GM12891 (cell line): Measurements from ENCODE around the gene RBKS.

Experiments used
- DNase-seq: peaks from one replicate; pipeline ENCODE4 v3.0.0; 2011; ENCODE audit warnings: low spot score; ENCODE audit not compliant: insufficient read length
- FAIRE-seq: peaks from 2 replicates; lab custom pipeline; 2011; peaks lifted over from hg19 to GRCh38; lab: Jason Lieb, UNC
- PAX5 ChIP-seq: IDR thresholded peaks from 2 replicates; pipeline ENCODE4 v1.6.1; 2011; ENCODE audit warnings: low read length, moderate library complexity, mild to moderate bottlenecking; ENCODE audit not compliant: insufficient read depth, severe bottlenecking
- POLR2A ChIP-seq: IDR thresholded peaks from 2 replicates; pipeline ENCODE4 v1.6.1; 2011; ENCODE audit warnings: low read depth, low read length, control low read depth
- POLR2AphosphoS5 ChIP-seq: IDR thresholded peaks from 2 replicates; pipeline ENCODE4 v1.6.1; 2011; ENCODE audit warnings: low read depth, low read length, control low read depth
- POU2F2 ChIP-seq: IDR thresholded peaks from 2 replicates; pipeline ENCODE4 v1.6.1; 2011; ENCODE audit warnings: low read depth, mild to moderate bottlenecking, control low read depth, low read length, moderate library complexity
- SPI1 ChIP-seq: IDR thresholded peaks from 2 replicates; pipeline ENCODE4 v1.6.1; 2011; ENCODE audit warnings: low read depth, low read length, control low read depth
- TAF1 ChIP-seq: IDR thresholded peaks from 2 replicates; pipeline ENCODE4 v1.6.1; 2011; ENCODE audit warnings: low read depth, low read length, control low read depth

RBKS gene

GRCh38 chr2:27857417-27858172 is 32.6 kb downstream of the RBKS start:
- no peak for DNase-seq
- no peak for TF ChIP-seq POLR2A
- TF ChIP-seq TAF1 = no peak
- no peak for TF ChIP-seq POLR2AphosphoS5
- no peak for TF ChIP-seq SPI1
- no peak for TF ChIP-seq PAX5
- TF ChIP-seq POU2F2 = no peak
- FAIRE-seq = no peak

- FAIRE-seq = no peak
- DNase-seq = no peak
- TF ChIP-seq POLR2A = no peak
- no peak for TF ChIP-seq POLR2AphosphoS5
These were observed 33.2 kb downstream of the RBKS start for GRCh38 chr2:27856956-27857355.

- DNase-seq (no peak), FAIRE-seq (no peak)
- TF ChIP-seq TAF1 (no peak), PAX5 (no peak), POU2F2 (no peak), SPI1 (no peak), POLR2A (no peak), POLR2AphosphoS5 (no peak)
These were observed 33.8 kb downstream of the RBKS start for GRCh38 chr2:27856386-27856785.

GRCh38 chr2:27855476-27855875 is 34.7 kb downstream of the RBKS start:
- no peak for FAIRE-seq
- no peak for TF ChIP-seq POLR2AphosphoS5
- no peak for TF ChIP-seq POU2F2
- no peak for TF ChIP-seq PAX5
- no peak for TF ChIP-seq TAF1
- no peak for TF ChIP-seq POLR2A
- TF ChIP-seq SPI1 = no peak
- DNase-seq = no peak

- TF ChIP-seq PAX5 = no peak
- TF ChIP-seq POLR2A = no peak
- no peak for TF ChIP-seq TAF1
- no peak for TF ChIP-seq POU2F2
- TF ChIP-seq SPI1 = no peak
- no peak for TF ChIP-seq POLR2AphosphoS5
- DNase-seq (no peak), FAIRE-seq (no peak)
These were observed 35.8 kb downstream of the RBKS start for GRCh38 chr2:27854229-27854862.

GRCh38 chr2:27852691-27853090 is 37.5 kb downstream of the RBKS start:
- no peak for DNase-seq
- no peak for TF ChIP-seq TAF1
- no peak for TF ChIP-seq POLR2A
- no peak for TF ChIP-seq POLR2AphosphoS5
- no peak for TF ChIP-seq PAX5
- no peak for TF ChIP-seq POU2F2
- no peak for TF ChIP-seq SPI1
- no peak for FAIRE-seq

- no peak for FAIRE-seq
- TF ChIP-seq POU2F2 (no peak), POLR2AphosphoS5 (no peak), SPI1 (no peak), POLR2A (no peak), TAF1 (no peak), PAX5 (no peak)
- no peak for DNase-seq
These were observed 40.5 kb downstream of the RBKS start for GRCh38 chr2:27849558-27850205.

- FAIRE-seq (no peak), DNase-seq (no peak)
- TF ChIP-seq PAX5 (no peak), SPI1 (no peak), POU2F2 (no peak), POLR2AphosphoS5 (no peak), POLR2A (no peak), TAF1 (no peak)
These were observed 42.9 kb downstream of the RBKS start for GRCh38 chr2:27847333-27847732.

- DNase-seq (no peak), FAIRE-seq (no peak)
- TF ChIP-seq POLR2AphosphoS5 (no peak), TAF1 (no peak), SPI1 (no peak), POLR2A (no peak), POU2F2 (no peak), PAX5 (no peak)
These were observed 45.3 kb downstream of the RBKS start for GRCh38 chr2:27844821-27845255.

- FAIRE-seq (no peak), DNase-seq (no peak)
- TF ChIP-seq TAF1 (no peak), POLR2AphosphoS5 (no peak), SPI1 (no peak), POU2F2 (no peak), POLR2A (no peak), PAX5 (no peak)
These were observed 46.2 kb downstream of the RBKS start for GRCh38 chr2:27843992-27844391.
